Measurements from ENCODE around the gene GORASP1.

Gene GORASP1

DNA sequence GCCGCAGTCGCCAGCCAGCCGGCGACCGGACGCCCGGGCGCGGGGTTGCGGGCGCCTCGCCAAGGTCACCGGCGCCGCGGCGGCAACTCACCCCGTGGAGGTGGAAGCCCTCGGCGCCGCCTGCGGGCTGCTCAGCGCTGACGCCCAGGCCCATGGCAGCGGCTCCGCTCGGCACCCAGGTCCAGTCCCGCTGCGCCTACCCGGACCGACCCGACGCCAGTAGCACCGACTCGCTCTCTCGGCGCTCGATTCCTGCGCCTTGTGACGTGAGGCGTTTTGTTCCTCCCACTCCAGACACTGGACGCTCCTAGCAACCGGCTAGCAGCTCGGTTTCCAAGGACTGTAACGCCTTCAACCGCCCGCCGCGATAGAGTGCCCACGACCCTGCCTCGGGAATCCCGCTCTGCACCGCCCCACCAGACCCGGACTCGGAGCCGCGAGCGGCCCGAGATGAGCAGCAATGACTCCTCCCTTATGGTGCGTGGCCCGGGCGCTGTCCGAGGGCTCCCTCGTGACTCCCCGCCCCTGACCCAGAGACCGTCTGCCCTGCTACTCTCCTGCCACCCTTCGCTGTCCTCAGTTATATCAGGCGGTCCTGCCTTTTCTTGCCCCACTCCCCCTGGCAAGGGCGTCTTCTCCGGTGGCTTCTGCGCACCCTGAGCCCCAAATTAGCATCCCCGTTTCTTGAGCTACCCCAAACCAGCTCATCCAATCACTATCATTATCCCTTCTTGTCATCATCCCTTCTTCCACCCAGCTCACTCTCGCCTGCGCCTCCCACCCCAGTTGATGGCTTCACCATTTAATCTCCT is at the start of gene GORASP1, which contains the start of gene TTC21A:
TSS of gene GORASP1 (minus strand) at position 240 of the 812 bp plus-strand sequence. CDS start at position 154, 86 bp downstream.
TSS of gene TTC21A (plus strand) at position 293 of the 812 bp plus-strand sequence. CDS start at position 451, 158 bp downstream.
- peak; percentile 18 for DNase-seq

DNA sequence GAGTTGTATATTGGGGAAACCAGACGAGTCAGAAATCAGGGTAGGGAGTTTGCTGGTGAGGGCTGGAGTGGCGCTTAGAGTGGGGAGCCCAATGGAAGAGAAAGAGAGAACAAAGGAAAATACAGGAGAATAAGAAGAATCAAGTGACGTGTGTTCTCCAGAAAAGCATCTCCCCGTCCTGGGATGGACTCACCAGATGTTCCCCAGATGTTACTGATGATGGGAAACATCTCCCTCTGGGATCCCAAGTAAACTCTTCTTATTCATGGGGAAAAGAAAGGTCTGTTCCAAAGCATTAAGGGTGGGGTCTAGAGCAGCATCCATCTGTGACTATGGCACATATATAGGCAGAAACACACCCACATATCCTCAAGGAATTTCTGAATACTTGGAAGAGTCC is 49.0 kb upstream of the GORASP1 start:
- no peak for DNase-seq

DNA sequence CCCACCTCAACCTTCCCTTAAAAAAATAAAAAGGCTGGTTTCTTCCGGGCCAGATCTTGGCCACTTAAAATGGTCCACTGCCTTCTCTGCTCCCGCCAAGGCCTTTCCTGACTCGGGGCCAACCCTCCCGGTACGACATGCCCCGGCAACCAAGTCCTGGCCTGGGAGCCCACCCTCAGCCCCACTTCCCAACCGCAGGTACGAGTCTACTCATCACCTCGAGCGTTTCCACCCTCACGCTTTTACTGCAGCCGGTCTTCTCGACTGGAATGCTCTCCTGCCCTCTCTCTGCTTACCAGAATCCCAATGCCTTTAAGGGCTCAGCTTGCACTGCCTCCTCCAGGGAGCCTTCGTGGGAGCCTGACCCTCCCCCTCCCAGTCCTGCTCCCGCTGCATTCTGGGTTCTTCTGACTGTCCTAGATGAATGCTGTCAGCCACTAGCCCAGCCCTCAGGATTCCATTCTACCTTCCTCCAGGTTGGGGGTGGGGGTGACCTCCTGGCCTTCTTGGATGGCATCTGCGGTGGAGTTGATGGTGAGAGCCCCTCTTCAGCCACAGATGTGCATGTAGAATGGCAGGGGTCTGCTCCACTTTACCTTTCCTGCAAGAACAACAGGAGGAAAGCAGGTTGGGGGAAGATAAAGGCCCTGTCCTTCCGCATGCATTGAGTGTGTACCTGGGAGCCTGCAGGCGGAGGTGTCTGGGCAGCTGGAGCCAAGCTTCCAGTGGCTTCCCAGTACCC is 47.0 kb upstream of the GORASP1 start:
- DNase-seq: no peak

DNA sequence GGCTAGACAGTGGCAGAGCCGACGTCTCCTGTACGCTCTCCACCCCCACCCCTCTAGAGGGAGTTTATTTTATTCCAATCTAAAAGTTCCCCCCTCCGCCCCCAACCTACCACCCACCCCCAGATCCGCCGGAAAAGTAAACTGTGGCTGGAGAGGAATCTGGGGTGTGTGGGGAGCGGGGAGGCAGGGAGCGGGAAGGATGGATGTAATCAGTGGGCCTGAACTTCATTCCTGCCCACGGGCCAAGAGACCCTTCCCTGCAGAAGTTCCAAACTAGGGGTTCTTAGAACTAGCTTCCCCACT is 46.5 kb upstream of the GORASP1 start:
- DNase-seq: no peak

DNA sequence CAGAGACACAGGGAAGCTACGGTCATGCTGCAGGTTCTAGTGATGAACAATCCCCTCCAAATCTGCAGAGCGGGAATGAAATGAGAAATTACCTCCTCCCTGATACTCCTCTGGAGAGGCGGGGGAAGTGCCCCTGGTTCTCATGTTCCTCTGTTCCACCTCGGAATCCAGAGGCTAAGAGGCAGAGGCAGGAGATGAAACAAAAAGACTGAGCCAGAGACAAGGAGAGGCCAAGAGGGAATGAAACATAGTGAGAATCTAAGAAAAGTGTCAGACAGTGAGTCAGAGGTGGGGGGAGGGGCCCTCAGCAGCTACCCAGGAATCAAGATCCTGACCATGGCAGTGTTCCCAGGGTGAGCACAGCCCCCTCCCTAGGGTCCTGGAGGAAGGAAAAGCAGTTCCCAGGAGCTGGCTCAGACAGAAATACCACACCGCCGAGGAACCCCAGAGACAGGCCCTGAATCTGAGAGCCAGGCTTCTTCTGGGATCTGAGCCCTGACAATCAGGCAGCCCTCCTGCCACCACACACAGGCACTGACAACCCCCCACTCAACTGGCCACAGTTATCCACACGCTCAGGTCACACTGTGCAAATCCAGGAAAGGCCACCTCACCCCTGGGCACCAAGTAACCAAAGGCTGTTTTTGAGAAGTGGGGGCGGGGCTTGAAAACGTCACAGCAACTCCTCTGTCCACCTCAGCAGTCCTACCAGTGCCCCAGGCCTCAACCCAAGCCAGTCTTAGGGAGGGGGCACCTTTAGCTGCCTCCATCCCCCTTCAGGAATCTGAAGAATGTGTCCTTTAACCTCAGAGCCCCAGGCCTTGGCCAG is 43.6 kb upstream of the GORASP1 start:
- peak; percentile 65 for DNase-seq

DNA sequence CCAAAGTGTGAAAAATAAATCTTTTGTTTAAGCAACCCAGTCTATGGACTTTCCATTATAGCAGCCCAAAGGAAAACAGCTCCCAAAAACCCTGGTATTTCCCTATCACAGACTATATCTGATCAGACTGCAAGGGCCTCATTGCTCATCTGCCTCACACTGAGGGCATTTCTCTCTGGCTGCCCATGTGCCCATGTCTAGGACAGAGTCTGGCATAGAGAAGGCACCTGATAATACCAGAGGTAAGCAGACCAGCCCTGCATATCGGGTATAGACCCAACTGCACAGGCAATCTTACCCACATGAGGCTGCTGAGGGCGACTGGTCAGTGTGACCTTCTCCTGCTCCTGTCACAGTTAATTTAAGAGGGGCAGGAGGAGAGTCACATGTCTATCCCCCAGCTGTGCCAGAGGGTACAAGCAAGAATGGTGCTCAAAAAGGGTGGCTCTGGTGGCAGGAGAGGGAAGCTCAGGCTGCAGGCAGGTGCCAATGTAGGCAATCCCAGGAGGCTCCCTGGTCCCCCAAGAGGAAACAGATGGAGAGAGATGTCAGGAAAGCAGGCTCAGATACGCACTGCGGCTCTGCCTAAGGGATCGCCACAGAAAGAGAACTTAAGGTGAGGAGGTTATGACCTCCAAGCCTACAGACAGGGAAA is 42.8 kb upstream of the GORASP1 start:
- DNase-seq: peak; percentile 83

DNA sequence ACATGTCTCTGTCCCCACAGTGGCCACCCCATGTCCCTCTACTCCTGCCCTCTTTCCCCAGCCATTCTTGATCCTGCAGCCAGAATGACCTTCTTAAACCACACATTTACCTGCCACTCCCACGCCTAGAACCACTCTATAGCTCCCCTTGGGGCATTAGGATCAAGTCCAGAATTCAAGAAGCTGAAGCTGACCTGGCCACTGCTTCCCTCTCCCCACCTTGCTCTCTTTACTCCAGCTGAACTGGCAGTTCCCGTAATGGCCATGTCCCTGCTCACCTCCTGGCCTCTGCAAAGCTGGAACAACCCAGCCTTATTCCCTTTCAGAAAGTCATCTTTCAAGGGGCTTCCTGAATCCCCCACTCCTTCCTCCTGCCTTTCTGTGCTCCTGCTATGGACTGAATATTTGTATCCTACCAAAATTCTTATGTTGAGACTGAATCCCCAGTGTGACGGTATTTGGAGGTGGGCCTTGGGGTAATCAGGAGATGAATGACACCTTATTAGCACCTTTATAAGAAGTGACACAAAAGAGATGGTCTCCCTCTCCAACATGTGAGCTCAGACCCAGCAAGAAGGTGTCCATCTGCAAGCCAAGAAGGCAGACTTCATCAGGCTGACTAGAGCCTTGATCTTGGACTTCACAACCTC is 42.2 kb upstream of the GORASP1 start:
- no peak for DNase-seq

DNA sequence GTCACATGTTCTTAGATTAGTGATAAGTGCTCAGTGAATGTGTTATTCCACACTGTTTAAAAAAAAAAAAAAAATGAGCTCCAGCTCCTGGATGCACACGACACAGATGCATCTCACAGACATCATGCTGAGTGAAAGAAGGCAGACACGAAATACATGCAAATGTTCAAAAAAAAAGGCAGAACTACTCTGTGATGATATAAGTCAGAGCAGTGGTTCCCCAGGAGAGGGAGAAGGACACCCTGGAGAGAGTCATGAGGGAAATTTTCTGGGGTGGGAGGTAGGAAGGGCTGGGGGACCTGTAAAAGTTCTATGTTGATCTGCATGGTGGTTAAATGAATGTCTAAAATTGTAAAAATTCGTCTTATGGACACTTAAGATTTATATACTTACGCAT is 41.6 kb upstream of the GORASP1 start:
- no peak for DNase-seq

DNA sequence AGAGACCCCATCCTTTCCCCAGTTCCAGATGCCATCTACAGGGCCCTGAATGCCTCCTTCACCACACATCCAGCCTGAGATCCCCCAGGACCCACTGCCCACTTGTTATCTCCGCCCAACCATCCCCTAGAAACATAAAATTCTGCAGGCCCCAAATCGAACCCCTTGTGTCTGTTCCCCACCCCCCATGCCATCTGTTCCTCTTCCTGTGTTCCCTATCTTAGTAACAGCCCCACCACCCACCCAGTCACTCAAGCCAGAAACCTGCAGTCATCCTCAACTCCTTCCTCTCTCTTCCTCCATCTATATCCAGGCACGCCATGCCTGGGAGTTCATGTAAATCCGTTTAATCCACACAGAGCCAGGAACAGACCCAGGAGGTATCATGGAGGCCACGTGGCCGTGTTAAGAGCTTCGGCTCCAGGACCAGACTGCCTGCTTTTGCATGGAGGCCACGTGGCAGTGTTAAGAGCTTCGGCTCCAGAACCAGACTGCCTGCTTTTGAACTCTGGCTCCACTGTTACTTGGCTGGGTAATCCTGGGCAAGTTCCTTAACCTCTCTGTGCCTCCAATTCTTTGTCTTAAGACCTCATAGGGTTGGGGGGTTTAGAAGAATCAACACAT is 41.1 kb upstream of the GORASP1 start:
- DNase-seq: peak; percentile 53

DNA sequence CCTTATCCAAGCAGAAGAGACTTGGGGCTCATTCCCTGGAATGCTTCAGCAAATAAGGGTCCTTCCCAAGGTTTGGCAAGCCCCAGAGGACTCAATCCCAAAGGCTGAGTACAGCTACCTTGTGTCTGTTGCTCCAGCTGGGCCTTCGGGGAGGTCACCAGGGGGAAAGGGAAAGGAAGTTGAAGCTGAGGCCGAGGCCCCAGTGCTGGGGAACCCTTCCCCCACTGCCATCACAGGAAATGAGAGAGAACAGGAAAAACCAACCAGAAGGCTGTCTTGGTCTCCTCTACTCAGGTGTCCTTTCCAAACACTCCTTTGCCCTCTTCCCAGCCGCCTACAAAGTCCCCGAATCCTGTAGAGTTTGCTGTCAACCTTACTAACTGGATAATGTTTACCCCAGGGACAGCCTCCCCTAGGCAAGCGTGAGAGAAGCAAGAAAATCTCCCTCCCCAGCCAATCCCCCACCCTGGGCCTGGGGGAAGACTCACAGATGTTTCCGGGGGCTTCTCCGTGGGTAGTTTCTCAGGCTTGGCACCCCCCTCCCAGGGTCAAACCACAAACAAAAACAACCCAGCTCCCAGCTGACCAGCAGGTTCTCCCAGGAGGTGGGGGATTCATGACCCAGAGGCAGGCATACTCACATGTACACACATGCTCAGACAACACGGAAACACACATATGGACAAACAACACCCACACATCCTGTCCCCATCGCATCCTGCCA is 40.4 kb upstream of the GORASP1 start:
- DNase-seq: no peak

DNA sequence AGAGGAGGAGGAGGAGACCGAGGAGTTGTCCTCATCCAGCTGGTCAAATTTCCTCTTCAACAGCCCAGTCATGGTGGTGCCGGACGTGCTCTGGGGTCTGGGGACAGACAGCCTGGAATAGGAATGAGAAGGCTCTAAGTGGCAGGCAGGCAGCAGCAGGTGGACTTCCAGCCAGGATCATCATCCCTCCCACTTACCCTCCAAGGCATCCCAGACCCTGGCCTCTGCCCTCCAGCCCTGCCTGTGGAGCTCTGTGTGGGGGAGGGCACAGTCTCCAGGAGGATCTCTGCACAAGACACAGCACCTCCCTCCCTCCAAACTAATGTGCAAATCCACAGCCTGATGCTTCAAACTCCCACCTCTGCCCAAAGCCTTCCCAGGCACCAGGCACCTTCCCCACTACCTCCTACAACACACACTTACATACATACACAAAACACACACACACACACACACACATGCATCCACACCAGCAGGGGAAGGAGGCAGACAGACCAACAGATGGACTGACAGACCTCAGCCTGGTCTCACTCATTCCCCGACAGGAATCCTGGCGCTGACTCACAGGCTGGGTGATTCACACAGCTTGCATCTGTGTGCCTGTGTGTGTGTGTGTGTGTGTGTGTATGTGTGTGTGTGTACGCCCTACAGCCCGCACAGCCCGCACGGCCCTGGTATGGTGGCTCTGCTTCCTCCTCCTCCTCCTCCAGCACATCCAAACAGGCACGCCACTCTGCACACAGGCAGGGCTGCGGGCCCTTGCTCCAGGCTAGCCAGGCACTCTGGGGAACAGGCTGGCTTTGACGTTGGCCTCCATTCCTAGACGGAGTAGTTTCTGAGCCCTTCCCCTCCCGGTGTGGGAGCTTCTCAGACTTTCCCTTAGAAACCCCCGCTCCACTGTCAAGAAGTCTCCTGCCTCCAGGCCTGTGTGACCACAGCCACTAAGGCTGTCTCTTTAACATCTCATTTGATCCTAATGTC is 39.5 kb upstream of the GORASP1 start:
- peak; percentile 28 for DNase-seq

DNA sequence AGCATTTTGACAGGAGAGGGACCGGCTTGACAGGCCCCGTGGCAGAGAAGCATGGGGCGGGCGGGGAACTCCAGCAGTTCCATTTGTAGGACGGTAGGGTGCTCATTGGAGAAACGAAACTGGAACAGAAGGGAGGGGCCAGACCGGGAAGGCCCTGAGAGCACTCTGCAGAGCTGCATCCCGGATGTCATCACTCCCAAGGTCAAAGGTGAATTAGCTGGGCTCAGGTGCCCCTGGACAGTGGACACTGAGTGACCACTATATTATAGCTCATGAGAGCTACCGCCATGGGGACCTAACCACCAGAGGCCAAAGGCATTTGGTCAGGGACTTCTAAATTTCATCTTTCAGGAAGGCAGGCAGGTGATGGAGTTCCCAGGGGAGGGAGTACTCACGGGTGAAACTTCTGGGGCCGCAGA is 38.7 kb upstream of the GORASP1 start:
- no peak for DNase-seq

DNA sequence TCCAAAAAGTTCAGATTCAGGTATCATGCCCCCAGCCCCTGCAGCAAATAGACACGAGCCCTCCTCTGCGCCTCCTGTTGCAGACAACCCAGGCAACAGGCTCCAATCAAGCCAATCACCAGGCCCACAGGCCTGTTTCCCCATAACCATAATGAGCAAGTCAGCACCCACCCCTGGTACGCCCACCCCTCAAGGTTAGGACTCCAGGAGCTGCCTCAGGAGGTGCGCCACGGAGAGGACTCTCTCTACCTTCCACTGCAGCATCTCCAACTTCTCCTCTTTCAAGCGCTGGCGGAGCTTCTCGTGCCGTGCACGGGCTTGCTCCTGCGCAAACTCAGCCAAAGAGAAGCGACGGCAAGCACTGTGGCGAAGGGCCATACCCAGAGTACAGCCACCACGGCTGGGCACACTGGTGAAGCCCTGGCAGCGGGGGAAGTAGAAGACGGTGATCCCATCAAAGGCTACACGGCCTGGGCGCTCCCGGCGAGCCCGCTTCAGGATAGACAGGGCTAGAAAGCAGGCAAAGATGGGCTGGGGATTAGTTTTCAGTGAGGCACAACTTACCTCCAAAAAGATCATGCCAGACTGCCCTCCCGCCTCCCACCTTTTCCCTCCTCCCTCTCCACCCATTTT is 37.4 kb upstream of the GORASP1 start:
- DNase-seq: no peak

DNA sequence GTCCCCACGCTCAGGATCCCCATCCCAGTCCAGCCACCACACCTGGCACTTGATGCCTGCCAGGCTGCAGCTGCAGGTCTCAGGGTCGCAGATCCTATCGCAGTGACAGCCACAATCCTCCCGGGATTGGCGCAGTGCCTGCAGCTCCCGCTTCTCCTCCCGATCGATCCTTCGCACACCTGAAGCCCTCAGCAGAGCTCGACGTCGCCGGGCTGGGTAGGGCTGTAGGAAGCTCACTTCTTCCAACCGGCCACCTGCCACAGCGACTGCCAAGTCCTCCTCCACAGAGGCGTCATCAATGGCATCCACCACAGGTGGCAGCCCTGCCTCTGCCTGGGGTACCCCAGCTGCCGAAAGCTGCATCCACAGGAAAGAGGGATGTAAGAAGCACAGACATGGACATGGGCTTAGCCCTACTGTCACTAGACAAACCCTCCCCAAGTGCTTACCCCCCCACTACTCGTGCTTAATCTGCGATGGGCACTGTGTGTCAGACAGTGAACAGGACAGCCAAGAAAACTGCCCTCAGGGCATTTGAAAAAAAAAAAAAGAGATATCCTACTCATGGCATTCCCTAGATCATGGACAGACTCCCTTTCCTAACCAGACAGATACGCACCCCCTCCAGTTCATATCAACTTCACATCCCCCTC is 36.8 kb upstream of the GORASP1 start:
- peak; percentile 52 for DNase-seq

DNA sequence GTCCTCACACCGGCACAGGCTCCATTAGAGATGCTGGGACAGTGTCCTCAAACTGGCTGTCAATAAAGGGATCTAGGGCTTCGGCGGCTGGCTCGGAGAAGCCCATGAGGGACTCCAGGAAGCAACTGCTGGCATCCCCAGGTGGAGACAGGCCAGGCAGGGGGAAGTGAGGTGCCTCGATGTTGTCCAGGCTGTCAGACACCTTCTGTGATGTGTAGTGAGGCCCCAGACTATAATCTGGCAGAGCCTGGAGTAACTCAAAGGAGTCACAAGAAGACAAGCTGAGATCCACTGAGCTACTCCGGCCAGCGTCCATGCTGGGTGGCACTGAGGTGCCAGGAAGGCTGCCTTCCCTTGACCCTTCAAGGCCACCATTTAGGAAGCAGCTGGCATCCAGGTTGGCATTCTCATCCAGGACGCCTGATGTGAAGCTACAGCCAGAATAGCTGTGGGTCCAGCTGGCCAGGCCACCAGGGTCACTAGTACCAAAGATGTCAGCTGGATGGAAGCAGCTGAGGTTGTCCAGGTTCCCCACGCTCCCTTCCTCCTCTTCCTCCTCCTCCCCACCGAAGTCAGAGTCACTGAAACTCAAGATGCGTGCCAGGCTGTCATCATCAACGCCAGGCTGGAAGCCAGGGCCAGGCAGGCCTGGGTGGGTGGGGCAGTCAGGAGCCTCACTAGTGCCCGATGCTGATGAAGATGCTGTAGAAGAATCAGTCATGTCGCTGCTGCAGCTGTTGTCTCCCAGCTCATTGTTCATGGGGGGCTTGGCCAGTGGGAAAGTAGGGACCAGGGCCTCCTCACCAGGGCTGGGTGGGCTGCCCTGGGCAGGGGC is 35.8 kb upstream of the GORASP1 start:
- no peak for DNase-seq

DNA sequence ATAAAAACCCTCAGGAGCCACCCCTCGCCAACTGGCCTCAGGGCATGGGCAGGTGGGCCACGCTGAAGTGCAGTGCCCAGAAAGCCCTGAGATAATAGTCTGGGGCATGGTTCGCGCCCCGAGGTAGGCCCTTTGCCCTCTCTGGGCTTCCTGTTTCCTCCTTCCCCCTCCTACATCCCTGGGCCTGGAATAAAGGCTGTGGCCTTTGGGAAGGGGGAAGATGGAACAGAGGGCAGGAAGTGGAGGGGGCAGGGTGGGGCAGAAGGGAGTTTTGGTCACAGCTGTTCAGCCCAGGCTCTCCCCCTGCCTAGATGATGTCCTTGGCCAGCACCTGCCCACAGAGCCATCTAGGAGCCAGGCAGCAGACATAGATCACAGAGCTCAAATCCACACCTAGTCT is 34.6 kb upstream of the GORASP1 start:
- no peak for DNase-seq

DNA sequence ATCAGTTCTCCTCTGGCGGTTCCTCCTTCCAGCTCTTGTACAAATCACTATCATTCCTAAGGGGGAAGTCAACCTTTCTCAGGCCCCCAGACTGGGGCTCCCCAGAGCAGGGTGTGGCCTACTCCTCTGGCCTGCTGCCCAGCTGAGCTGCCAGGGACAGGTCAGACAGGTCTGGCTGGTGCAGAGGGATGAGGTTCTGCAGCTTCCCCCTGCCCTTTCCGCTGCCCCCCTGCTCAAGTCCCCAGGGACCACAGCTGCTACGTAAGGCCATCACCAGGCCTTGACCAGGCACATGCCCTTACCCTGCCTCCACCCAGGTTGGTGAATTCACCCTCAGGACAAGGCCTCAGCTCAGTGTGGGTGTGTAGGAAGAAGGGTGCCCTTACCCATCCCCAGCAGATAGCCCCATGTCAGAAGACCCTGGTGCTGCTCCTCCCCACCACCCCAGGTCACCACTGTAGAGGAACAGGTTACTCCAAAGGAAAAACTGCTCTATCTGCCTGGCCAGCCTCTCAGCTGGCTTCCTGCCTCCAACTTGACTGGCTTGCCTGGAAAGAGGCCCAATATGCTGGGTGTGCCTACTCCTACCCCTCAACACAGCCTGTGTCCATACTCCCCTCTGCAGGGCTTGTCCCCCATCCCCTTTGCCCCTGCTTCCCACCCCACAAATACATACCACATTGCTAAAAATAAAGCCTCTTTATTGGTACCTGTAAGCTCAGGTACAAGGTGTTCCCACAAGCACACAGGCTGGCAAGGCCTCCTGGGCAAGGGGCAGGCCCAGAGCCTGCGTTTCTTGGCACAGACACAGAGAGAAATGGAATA is 34.0 kb upstream of the GORASP1 start:
- DNase-seq: no peak

Measured in NCI-H2171 treated with DMSO at 0.1 percent for 48 hours (cell line).